Measurements from ENCODE around the gene GABRA4.

GABRA4 gene

GRCh38 chr4:46870411-46870810 lies 123.0 kb downstream of the GABRA4 start:
- DNase-seq = no peak
- in situ Hi-C loops (cut with HindIII; ENCODE audit: low pct_ligation_motif_present, low pct_unique_long_range_greater_than_20kb, low sequenced_read_pairs) = no loop called here
